Ramos (cell line): Measurements from ENCODE around the gene PCED1B.

Experiments used
- in situ Hi-C: fragments of 300-500 bp; cut with MboI; formaldehyde crosslinking; loops from one replicate; pipeline ENCODE4 v1.14.3; 2022; ENCODE audit warnings: low sequenced_read_pairs; ENCODE audit not compliant: unreplicated experiment

Gene PCED1B

GRCh38 chr12:47067176-47067575, 12.2 kb upstream of the PCED1B start:
- in situ Hi-C loops: no loop called here

DNA sequence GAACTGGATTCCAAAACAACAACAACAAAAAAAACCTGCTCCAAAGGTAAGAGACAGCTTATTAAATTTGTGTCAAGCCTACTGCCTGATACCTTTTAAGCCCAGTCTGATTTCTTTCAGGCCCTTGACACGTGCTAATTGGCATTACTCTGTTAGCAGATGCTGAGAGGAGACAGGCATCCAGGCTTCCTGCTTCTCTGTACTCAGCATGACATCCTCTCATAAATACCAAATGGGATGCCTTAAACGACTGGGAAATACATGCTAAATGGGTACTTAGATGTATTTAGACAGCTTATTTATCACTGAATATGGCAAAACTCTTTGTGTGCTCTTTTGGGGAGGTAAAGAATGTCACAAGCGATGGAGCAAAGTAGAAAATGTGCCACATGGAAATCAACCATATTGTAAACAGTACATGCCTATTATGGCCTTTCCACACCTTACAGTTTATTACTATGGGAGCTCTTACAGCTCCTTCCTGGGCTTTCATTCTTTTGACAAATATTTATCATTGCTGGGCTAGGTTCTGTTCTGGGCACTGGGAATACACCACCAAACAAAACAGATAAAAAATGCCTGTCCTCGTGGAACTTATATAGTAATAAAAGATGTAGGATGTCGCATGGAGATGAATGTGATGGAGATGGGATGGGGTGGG, 11.5 kb upstream of the PCED1B start:
- in situ Hi-C loops: no loop called here

- in situ Hi-C loops: no loop called here
Observed at GRCh38 chr12:47068539-47068938, 10.9 kb upstream of the PCED1B start.

DNA sequence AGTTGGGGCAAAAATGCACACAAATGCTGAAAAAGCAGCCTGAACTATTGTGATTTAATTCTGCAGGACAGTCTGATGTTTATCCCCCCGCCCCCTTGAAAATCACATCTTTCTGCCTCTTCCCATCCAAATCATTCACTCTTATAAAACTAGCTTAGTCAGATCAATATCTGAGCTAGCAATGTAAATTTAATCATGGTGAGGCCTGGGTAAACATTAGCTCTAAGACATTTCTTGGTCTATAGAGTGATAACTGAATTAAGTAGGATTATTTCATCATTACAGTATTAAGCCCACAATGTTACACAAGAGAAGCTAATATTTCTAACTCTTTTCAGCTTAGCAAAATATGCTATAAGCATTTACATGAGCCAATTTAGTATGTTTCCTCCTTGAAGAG, 9.1 kb upstream of the PCED1B start:
- in situ Hi-C loops: no loop called here

- in situ Hi-C loops: no loop called here
Observed at GRCh38 chr12:47071241-47071852, 8.1 kb upstream of the PCED1B start.

DNA sequence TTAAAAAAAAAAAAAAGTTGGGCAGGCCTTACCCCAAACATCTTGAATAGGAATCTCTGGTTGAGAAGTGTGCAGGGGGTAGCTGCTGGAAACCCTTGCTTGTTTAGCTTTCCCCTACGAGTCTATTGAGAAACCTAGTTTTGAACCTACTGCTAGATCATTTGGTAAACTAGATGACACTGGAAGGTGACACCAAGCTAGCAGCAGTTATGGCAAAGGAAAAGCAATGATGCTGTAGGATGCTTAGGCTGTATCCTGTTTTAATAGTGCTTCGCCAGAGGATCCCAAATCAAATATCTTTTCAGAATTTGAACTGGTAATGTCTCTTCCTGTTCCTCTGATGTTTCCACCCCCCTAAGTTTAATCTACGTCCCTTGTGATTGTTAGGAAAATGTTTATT, 5.5 kb upstream of the PCED1B start:
- in situ Hi-C loops: no loop called here

GRCh38 chr12:47074757-47075156, 4.7 kb upstream of the PCED1B start:
- in situ Hi-C loops: no loop called here

- in situ Hi-C loops: no loop called here
Observed at GRCh38 chr12:47075192-47076084, 4.0 kb upstream of the PCED1B start.

GRCh38 chr12:47077206-47078085, 2.0 kb upstream of the PCED1B start:
- in situ Hi-C loops: no loop called here

GRCh38 chr12:47078086-47078395, 1.4 kb upstream of the PCED1B start:
- in situ Hi-C loops: no loop called here

DNA sequence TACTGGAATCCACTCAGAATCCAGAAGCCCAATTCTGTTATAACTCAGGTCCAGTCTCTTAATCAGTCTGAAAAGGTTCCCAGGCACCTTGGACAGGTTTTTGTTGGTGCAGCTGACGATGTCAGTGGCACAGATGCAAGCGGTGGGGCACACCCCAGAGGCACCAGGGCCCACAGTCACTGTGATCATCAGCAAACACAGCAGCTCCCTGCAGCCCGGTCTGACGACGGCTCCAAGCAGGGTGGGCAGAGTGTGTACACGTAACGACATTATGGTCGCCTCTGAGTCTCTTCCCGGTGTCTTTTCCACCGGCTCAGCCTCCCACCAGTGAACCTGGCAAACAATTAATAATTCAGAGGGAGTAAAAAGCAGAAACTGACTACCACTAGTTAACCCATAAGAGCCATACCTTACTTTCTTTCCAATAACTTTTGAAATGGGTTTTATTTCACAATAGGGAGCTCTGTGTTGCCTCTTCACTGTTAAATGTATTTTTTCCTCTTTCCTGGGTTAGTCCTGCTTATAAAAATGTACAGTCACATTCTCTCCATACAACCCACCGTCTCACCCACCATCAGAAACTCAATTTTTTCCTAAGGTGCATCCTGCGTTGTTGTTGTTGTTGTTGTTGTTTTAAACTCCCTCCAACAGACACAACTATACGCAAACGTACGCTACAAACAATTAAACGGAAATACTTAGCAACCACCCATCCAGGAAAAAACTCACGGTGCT, 521 bp upstream of the PCED1B start:
- in situ Hi-C loops: no loop called here

- in situ Hi-C loops: no loop called here
Observed at GRCh38 chr12:47079981-47080724, 732 bp downstream of the PCED1B start.

DNA sequence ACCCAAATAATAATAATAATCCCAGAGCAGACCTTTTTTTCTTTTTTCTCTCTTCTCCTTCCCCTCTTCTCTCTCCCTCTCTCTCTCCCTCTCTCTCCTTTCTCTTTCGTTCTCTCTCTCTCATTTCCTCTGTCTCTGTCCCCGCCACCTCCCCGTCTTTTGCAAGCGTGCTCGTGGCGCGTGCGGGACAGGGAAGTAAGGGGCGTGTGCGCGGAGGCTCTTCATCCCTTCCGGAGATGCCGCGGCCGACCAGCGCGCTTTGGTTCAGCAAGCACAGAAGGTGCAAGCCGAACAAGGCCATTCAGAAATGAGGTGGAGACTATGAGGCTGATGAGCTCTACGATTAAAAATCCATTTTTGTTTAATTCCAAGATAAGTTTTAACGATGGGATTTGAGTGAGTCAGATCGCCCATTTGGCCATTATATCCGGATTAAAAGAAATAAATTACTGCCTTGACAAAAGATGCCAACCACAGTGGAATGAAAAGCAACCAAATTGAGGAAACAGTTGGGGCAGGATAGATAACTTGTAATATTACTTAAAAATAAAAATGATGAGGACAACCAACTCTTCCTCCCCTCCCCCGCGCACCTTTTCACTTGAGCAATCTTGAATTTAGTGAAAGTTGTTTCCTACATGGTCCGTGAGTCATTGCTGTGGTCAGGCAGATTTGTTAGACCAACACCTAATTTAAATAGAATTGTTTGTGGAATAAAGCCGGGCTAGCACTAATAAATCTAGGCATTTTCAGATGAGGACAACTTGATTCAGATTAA, 1.5 kb downstream of the PCED1B start:
- in situ Hi-C loops: no loop called here

DNA sequence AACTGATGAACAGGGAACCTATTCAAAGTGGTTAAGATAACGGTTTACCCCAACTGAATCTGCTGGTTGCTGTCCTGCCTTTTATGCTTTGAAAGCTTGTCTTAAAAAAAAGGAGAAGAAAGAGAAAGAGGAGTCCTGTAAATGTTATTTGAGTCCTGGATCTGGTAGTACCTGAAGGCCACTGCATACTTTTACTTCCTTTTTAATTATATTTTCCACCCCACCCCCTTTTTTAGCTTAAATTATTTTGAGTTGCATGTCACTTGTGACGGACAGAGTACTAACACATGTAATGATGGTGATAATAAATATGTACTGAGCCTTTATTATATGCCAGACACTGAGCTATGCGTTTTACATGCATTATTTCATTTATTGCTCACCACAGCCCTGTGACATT, 2.9 kb downstream of the PCED1B start:
- in situ Hi-C loops: no loop called here

DNA sequence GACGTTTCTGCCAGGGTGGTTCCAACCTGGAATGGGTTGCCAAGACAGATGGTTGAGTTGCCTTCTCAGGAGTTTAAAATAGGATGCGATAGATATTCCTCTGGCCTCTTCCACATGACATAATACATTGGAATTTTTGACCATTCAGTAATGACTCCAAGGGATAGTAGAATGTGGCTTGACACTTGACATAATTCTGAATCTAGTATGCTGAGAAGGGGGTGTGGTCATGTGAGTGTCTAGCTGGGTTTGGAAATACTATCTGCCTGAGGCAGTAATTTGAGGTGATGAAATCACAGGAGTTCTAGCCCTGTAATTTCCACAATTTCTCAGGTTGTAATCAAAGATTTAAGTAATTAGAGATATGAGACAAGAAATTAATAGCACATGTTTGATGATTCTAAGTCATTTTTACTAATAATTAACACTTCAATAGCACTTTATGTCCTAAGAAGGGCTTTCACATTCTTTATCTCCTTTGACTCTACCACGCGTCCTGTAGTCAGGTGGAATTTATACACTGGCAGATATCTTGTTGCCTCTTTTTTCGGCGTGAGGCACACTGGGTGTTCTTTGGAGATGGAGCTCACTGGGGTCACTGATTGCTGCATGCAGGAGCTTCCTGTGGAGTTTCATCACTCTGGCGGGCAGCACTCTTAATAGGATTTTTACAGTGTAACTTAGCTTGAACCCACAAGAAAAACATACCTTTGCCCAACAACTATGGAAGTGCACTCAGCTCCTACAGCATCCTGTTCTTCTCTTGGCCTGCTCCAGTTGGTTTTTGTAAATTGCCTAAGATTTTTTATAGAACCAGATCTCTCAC, 3.6 kb downstream of the PCED1B start:
- in situ Hi-C loops: no loop called here

GRCh38 chr12:47084172-47084571, 4.8 kb downstream of the PCED1B start:
- in situ Hi-C loops: no loop called here

GRCh38 chr12:47085815-47086252, 6.4 kb downstream of the PCED1B start:
- in situ Hi-C loops: no loop called here
